GM12892 (cell line): ENCODE data around the gene LAMP5.

ENCODE experiments used
- POLR2A ChIP-seq: IDR thresholded peaks from 2 replicates; pipeline ENCODE4 v1.6.1; 2011; ENCODE audit warnings: low read depth, low read length, control low read depth
- POLR2AphosphoS5 ChIP-seq: IDR thresholded peaks from 2 replicates; pipeline ENCODE4 v1.6.1; 2011; ENCODE audit warnings: low read depth, low read length, control low read depth

GRCh38 chr20:9516234-9516871 lies 2.0 kb downstream of the LAMP5 start:
- TF ChIP-seq POLR2A = no peak
- no peak for TF ChIP-seq POLR2AphosphoS5
